Adrenal gland (tissue), 12 donors: ENCODE measurements around the gene MARCKS. TPM values are rescaled to one million over a fixed set of nuclear protein-coding genes. Genes with fewer than 3 reads are reported as not detected.

Experiments
- DNase-seq, 7 donors: peaks; one replicate each; pipeline ENCODE4 v3.0.0-alpha.2; 2019 to 2020
- H3K27ac ChIP-seq, 5 donors: fragments of 200-600 bp; sonication (generic) in 4 of 5; 1 replicate in 3 of 5; 2 replicates in 2 of 5; pipeline versions ENCODE4 v1.5.1 to v1.8.0; 2016 to 2020; ENCODE audit warnings: mild to moderate bottlenecking in 1 of 5
- H3K27me3 ChIP-seq: fragments of 200-600 bp; 2 replicates; pipeline ENCODE4 v1.8.0; 2021
- H3K36me3 ChIP-seq, 2 donors: fragments of 200-600 bp; replicated peaks in 1 of 2; 1 replicate in 1 of 2; 2 replicates in 1 of 2; pipeline versions ENCODE4 v1.5.1 to v1.8.0; 2018 to 2022
- H3K4me1 ChIP-seq, 2 donors: fragments of 200-600 bp; replicated peaks in 1 of 2; 1 replicate in 1 of 2; 2 replicates in 1 of 2; pipeline versions ENCODE4 v1.5.1 to v1.8.0; 2018 to 2021
- H3K4me3 ChIP-seq, 4 donors: fragments of 200-600 bp; sonication (generic) in 3 of 4; one replicate each; pipeline ENCODE4 v1.5.1; 2016 to 2018
- H3K9me3 ChIP-seq, 3 donors: fragments of 200-600 bp; sonication (generic) in 1 of 3; replicated peaks in 1 of 3; 1 replicate in 2 of 3; 2 replicates in 1 of 3; pipeline versions ENCODE4 v1.5.1 to v1.8.0; 2016 to 2021
- POLR2A ChIP-seq, 2 donors: fragments of 450-650 bp; IDR thresholded peaks; one replicate each; pipeline ENCODE4 v1.6.1; 2017; ENCODE audit warnings: antibody characterized with exemption in 2 of 2, mild to moderate bottlenecking in 2 of 2, moderate library complexity in 1 of 2
- WGBS, 4 donors: extraction: QIAGEN DNeasy Blood & Tissue Kit in 2 of 4; methylation state at CpG; one replicate each; pipeline versions ENCODE4 v1.1.5 to v1.1.7; 2013 to 2017; 5-methylcytosine and 5-hydroxymethylcytosine counted together
- intact Hi-C, 2 donors: fragments of 100-400 bp; cut with DNase I; formaldehyde crosslinking; loops; one replicate each; pipeline versions ENCODE4 v1.14.1 to v1.15.0; 2022 to 2023
- polyA plus RNA-seq, 3 donors: library from polyadenylated mRNA; stranded (reverse); fragments of 200-250 nt in 2 of 3; fragments of 350-450 nt in 1 of 3; fragmentation: Illumina TruSeq in 1 of 3; extraction: RNeasy Lipid Tissue Mini Kit (QIAGEN cat#74804) in 1 of 3; gene quantifications; one replicate each; pipeline ENCODE4 v1.2.3, GENCODE V29; 2013 to 2014
- total RNA-seq, 9 donors: library from RNA; depleted of rRNA in 4 of 9; stranded (reverse); fragments of >200 nt in 4 of 9; fragments of 120-200 nt in 1 of 9; fragmentation: NEBNext Ultra II Directional in 1 of 9; extraction: Animal tissue kit (Norgen Biotek cat#: 25700) in 1 of 9; gene quantifications; one replicate each; pipeline versions ENCODE4 v1.1.0 to v1.2.4, GENCODE V29; 2013 to 2023
- TF ChIP-seq, protein P1 (sequence below), 6 experiments: fragments of 450-650 bp in 4 of 6; fragments of 200-600 bp in 2 of 6; sonication (generic) in 1 of 6; IDR thresholded peaks; 1 replicate in 5 of 6; 2 replicates in 1 of 6; pipeline versions ENCODE4 v1.5.1 to v1.8.0; 2016 to 2021; ENCODE audit warnings: antibody characterized with exemption in 6 of 6, mild to moderate bottlenecking in 2 of 6, moderate library complexity in 1 of 6
- donor health status: healthy with polysubstance abuse.
- donor health status: Bipolar disorder and iron deficiency.
- donor health status: DM: yes; HTN: yes; CAD: no.
- donor health status: DM: no; HTN: no; CAD: no.
- donor health status: DM: no; HTN: no; CAD: no.
- donor health status: DM: yes; HTN: yes; CAD: no.

MARCKS gene
- total and polyA plus RNA-seq, 12 donors: 8.7 to 71.3 (median 41.1) TPM

DNA sequence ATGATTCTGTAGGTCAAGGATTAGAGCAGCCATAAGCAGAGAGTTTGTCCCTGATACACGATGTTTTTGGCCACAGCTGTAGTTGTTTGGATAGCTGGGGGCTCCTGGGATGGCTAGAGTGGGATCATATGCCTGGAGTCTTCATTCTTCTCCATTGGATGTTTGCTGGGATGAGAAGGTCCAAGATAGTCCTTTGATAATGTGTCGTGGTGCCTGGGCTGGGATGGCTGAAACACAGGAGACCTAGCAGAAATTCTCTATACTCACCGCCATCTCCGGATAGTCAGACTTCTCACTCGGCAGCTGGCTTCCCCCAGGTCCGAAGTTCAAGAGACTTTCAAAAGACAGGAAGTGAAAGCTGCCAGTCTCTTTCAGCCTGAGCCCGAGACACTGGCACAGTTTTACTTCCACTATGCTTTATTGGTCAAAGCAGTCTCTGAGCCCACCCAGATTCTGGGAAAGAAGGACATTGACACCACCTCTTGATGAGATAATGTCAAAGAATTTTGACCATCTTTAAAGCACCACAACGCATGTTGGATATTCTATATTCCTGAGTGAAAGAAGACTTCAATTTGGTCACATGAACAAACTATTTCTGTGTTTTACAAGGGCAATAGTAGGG lies 16.0 kb downstream of the MARCKS start:
- 50 to 68% (median 63%) methylated on average over 8 of the region's 8 CpGs for WGBS, 4 donors
- intact Hi-C loops: no loop called here
- no peaks in the 10 kb centered on the region for H3K36me3 ChIP-seq
- peak; percentile 13 to 65 (median 40) for DNase-seq
- H3K9me3 ChIP-seq: no peaks in the 10 kb centered on the region
- peaks cover 4% of the 10 kb centered on the region for H3K27me3 ChIP-seq
- peak overlapping the region in 1 of 4 donors; percentile 16 for H3K4me3 ChIP-seq
- H3K4me1 ChIP-seq: no peaks in the 10 kb centered on the region
- H3K27ac ChIP-seq: no peak overlapping the region
- TF ChIP-seq POLR2A (IDR thresholded peaks at IDR 0.05): no peak
- TF ChIP-seq, protein P1, sequence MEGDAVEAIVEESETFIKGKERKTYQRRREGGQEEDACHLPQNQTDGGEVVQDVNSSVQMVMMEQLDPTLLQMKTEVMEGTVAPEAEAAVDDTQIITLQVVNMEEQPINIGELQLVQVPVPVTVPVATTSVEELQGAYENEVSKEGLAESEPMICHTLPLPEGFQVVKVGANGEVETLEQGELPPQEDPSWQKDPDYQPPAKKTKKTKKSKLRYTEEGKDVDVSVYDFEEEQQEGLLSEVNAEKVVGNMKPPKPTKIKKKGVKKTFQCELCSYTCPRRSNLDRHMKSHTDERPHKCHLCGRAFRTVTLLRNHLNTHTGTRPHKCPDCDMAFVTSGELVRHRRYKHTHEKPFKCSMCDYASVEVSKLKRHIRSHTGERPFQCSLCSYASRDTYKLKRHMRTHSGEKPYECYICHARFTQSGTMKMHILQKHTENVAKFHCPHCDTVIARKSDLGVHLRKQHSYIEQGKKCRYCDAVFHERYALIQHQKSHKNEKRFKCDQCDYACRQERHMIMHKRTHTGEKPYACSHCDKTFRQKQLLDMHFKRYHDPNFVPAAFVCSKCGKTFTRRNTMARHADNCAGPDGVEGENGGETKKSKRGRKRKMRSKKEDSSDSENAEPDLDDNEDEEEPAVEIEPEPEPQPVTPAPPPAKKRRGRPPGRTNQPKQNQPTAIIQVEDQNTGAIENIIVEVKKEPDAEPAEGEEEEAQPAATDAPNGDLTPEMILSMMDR (IDR thresholded peaks at IDR 0.05): no peak

DNA sequence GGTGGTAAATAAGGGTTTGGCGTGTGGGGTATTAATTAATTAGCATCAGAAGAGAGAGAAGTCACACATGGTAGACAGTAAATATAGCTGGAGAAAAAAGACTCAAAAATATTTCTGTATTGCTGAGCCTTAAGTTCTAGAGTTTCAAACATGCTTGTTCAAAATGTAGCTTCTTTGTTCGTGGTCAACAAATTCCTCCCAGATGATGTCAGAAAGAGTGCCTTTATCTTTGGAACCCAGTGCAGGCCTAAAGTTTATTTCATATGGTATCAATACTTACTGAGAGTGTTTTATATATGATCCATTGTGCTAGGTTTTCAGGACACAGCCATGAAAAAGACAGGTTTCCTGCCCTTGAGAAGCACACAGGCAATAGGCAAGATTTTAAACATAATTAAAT lies 18.3 kb downstream of the MARCKS start:
- Histone ChIP-seq H3K36me3 (no peaks in the 10 kb centered on the region), H3K9me3 (no peaks in the 10 kb centered on the region), H3K27me3 (peaks cover 4% of the 10 kb centered on the region), H3K4me3 (no peak overlapping the region), H3K27ac (no peak overlapping the region), H3K4me1 (no peaks in the 10 kb centered on the region)
- no peak for TF ChIP-seq POLR2A (IDR thresholded peaks at IDR 0.05)
- TF ChIP-seq, protein P1 (IDR thresholded peaks at IDR 0.05): no peak
- DNase-seq: no peak
- intact Hi-C loops: no loop called here
- WGBS, 4 donors: 72 to 86% (median 78%) methylated on average over 2 of the region's 2 CpGs

DNA sequence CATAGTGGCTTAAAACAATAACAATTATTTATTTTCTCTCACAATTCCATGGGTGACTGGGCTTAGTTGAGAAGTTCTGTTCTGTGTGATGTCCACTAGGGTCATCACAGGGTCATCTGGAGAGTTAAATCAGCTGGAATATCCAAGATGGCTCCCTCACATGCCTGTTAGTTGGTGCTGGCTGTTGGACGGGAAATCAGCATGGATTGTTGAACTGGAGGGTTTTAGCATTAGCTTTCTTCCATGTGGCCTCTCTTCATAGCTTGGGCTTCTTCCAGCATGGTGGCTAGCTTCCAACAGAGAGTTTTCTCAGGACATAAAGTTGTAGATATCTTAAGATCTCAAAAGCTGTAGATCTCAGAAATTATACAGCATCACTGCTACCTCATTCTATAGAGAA lies 19.6 kb downstream of the MARCKS start:
- H3K27ac ChIP-seq: no peak overlapping the region
- WGBS, 4 donors: 60 to 82% (median 68%) methylated on average over 1 of the region's 1 CpG

DNA sequence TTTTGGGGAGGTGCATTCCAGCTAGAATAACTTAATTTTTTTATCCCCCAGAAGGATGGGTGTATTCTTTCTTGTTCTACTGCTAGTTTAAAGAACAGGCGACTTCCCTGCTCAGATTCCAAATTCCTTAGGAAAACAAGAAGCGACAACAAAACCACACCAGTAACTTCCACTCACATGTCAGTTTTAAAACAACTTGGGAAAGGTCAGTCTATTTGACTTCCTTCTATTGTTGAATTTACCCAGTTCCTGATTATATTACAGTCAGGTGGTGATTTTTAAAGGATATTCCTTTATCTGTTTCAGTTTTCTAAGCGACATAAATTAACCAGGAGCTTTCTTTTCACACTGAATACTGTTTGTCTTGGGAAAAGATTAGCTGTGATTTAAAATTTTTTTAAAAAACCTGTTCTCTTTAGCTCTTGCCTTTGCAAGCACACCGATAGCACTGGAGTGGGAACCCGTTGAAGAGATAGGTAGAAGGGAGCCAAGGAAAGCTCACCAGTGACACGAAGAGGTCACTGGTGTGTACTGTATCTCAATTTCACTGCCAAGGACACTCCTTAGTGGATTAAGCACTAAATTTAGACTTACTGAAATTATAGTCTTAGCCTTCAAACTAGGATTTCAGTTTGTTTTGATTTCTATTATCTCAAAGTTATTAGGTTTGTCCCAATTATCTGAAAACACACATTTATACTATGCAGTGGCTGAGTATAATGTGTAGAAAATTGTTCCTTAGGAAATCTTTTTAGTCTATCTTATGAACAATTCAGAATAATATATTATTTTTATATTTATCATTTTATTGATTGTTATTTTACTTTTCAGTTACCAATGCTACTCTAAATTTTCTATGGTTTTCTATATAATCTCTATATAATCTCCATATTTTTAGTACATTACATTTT lies 22.3 kb downstream of the MARCKS start:
- H3K9me3 ChIP-seq: no peaks in the 10 kb centered on the region
- intact Hi-C loops: no loop called here
- no peaks in the 10 kb centered on the region for H3K36me3 ChIP-seq
- 16 to 21% (median 20%) methylated on average over 6 of the region's 6 CpGs for WGBS, 4 donors
- no peak for TF ChIP-seq POLR2A (IDR thresholded peaks at IDR 0.05)
- TF ChIP-seq, protein P1 (IDR thresholded peaks at IDR 0.05): peak; percentile 36 to 65 (median 59)
- peak; percentile 40 to 76 (median 49) for DNase-seq
- H3K4me1 ChIP-seq: no peaks in the 10 kb centered on the region
- H3K27ac ChIP-seq: no peak overlapping the region
- no peaks in the 10 kb centered on the region for H3K27me3 ChIP-seq
- no peak overlapping the region for H3K4me3 ChIP-seq

More for the DNA sequence above, 19.6 kb downstream of the MARCKS start:
- Histone ChIP-seq H3K4me1 (no peaks in the 10 kb centered on the region), H3K36me3 (no peaks in the 10 kb centered on the region), H3K27me3 (peaks cover 3% of the 10 kb centered on the region), H3K9me3 (no peaks in the 10 kb centered on the region), H3K4me3 (no peak overlapping the region)
- no peak for DNase-seq
- TF ChIP-seq, protein P1 (IDR thresholded peaks at IDR 0.05): no peak
- TF ChIP-seq POLR2A (IDR thresholded peaks at IDR 0.05): no peak
- intact Hi-C loops: no loop called here
